DMS79 treated with DMSO at 0.1 percent for 48 hours (cell line): ENCODE data around the gene CEP135.
"Not testable (repeated sequence)": the region's sequence is repeated elsewhere in the genome, so short reads cannot be mapped to it uniquely, and the experiment has no call there.

ENCODE experiments used
- DNase-seq: peaks from one replicate; lab custom pipeline; 2025; lab: John Stamatoyannopoulos, UW

Gene CEP135

GRCh38 chr4:55948726-55949481 lies at the start of gene CEP135:
CEP135 (plus strand) TSS chr4:55948945; CDS start chr4:55952131, 3,186 bp downstream.
- DNase-seq = peak; percentile 69

GRCh38 chr4:55902677-55903076 lies 46.1 kb upstream of the CEP135 start:
- no peak for DNase-seq

- DNase-seq = no peak
These were observed 45.2 kb upstream of the CEP135 start for GRCh38 chr4:55903577-55903976.

- no peak for DNase-seq
These were observed 44.2 kb upstream of the CEP135 start for GRCh38 chr4:55904576-55904975.

GRCh38 chr4:55906323-55906722 lies 42.4 kb upstream of the CEP135 start:
- DNase-seq = no peak

GRCh38 chr4:55906989-55907388 lies 41.8 kb upstream of the CEP135 start:
- no peak for DNase-seq

- no peak for DNase-seq
These were observed 41.3 kb upstream of the CEP135 start for GRCh38 chr4:55907469-55907868.

GRCh38 chr4:55910140-55910539 lies 38.6 kb upstream of the CEP135 start:
- DNase-seq = no peak

GRCh38 chr4:55912249-55912648 lies 36.5 kb upstream of the CEP135 start:
- no peak for DNase-seq

GRCh38 chr4:55920571-55920970 lies 28.2 kb upstream of the CEP135 start:
- no peak for DNase-seq

GRCh38 chr4:55921093-55921492 lies 27.7 kb upstream of the CEP135 start:
- no peak for DNase-seq

- no peak for DNase-seq
These were observed 23.5 kb upstream of the CEP135 start for GRCh38 chr4:55925241-55925640.

GRCh38 chr4:55926610-55927009 lies 22.1 kb upstream of the CEP135 start:
- DNase-seq = no peak

- no peak for DNase-seq
These were observed 20.8 kb upstream of the CEP135 start for GRCh38 chr4:55927803-55928437.

- DNase-seq = no peak
These were observed 19.9 kb upstream of the CEP135 start for GRCh38 chr4:55928846-55929245.

- no peak for DNase-seq
These were observed 17.7 kb upstream of the CEP135 start for GRCh38 chr4:55931043-55931442.

- no peak for DNase-seq
These were observed 16.9 kb upstream of the CEP135 start for GRCh38 chr4:55931833-55932232.

- no peak for DNase-seq
These were observed 16.2 kb upstream of the CEP135 start for GRCh38 chr4:55932511-55932910.

- no peak for DNase-seq
These were observed 15.1 kb upstream of the CEP135 start for GRCh38 chr4:55933611-55934010.

- not testable (repeated sequence) for DNase-seq
These were observed 12.8 kb upstream of the CEP135 start for GRCh38 chr4:55935907-55936306.

GRCh38 chr4:55938481-55938880 lies 10.3 kb upstream of the CEP135 start:
- DNase-seq = no peak

- DNase-seq = no peak
These were observed 9.3 kb upstream of the CEP135 start for GRCh38 chr4:55939421-55939820.

GRCh38 chr4:55941881-55942396 lies 6.8 kb upstream of the CEP135 start:
- DNase-seq = no peak
